Chondrocyte (in vitro differentiated cells): ENCODE results near the gene CBX2. TPM values are rescaled to one million over a fixed set of nuclear protein-coding genes. Genes with fewer than 3 reads are reported as not detected.

Experiments
- DNase-seq: peaks from one replicate; pipeline ENCODE4 v3.0.0; 2021; ENCODE audit warnings: mixed read lengths, low spot score
- H3K27ac Mint-ChIP-seq: one replicate; pipeline ENCODE4 v1.8.0; 2021; ENCODE audit warnings: mild to moderate bottlenecking, moderate library complexity, mixed read lengths; ENCODE audit not compliant: unreplicated experiment
- H3K27me3 Mint-ChIP-seq: 2 replicates; pipeline ENCODE4 v1.8.0; 2021; ENCODE audit warnings: low read depth, mixed read lengths
- H3K36me3 Mint-ChIP-seq: 2 replicates; pipeline ENCODE4 v1.8.0; 2021; ENCODE audit warnings: low read depth, mixed read lengths
- H3K4me1 Mint-ChIP-seq: 2 replicates; pipeline ENCODE4 v1.8.0; 2021; ENCODE audit warnings: low read depth, mild to moderate bottlenecking, mixed read lengths
- H3K4me3 Mint-ChIP-seq: one replicate; pipeline ENCODE4 v1.8.0; 2021; ENCODE audit warnings: mild to moderate bottlenecking, moderate library complexity, mixed read lengths; ENCODE audit not compliant: unreplicated experiment
- H3K9me3 Mint-ChIP-seq: 2 replicates; pipeline ENCODE4 v1.8.0; 2021; ENCODE audit warnings: low read depth, mixed read lengths
- total RNA-seq: library from RNA; stranded (reverse); gene quantifications from 3 replicates; pipeline ENCODE4 v1.2.1, GENCODE V29; 2021
- TF ChIP-seq, protein P1 (sequence below): fragments of 200-600 bp; sonication (generic); IDR thresholded peaks from 2 replicates; pipeline ENCODE4 v1.5.0; 2021; ENCODE audit warnings: antibody characterized with exemption, mild to moderate bottlenecking, moderate library complexity

The CBX2 gene
- total RNA-seq, 1 donor from 2014 or later, result 4.9 TPM

GRCh38 chr17:79824234-79824633 is 46.3 kb downstream of the CBX2 start:
- no peak for DNase-seq
- no peak overlapping the region for H3K4me3 Mint-ChIP-seq
- no peaks in the 10 kb centered on the region for H3K36me3 Mint-ChIP-seq
- H3K27ac Mint-ChIP-seq, result no peak overlapping the region
- H3K4me1 Mint-ChIP-seq, result peaks cover 9% of the 10 kb centered on the region
- peaks cover 6% of the 10 kb centered on the region for H3K27me3 Mint-ChIP-seq
- TF ChIP-seq, protein P1, sequence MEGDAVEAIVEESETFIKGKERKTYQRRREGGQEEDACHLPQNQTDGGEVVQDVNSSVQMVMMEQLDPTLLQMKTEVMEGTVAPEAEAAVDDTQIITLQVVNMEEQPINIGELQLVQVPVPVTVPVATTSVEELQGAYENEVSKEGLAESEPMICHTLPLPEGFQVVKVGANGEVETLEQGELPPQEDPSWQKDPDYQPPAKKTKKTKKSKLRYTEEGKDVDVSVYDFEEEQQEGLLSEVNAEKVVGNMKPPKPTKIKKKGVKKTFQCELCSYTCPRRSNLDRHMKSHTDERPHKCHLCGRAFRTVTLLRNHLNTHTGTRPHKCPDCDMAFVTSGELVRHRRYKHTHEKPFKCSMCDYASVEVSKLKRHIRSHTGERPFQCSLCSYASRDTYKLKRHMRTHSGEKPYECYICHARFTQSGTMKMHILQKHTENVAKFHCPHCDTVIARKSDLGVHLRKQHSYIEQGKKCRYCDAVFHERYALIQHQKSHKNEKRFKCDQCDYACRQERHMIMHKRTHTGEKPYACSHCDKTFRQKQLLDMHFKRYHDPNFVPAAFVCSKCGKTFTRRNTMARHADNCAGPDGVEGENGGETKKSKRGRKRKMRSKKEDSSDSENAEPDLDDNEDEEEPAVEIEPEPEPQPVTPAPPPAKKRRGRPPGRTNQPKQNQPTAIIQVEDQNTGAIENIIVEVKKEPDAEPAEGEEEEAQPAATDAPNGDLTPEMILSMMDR, result no peak
- H3K9me3 Mint-ChIP-seq, result no peaks in the 10 kb centered on the region

GRCh38 chr17:79824893-79825579 is 47.1 kb downstream of the CBX2 start:
- Mint-ChIP-seq H3K36me3 (no peaks in the 10 kb centered on the region), H3K9me3 (no peaks in the 10 kb centered on the region), H3K4me1 (peaks cover 15% of the 10 kb centered on the region), H3K4me3 (no peak overlapping the region), H3K27me3 (peaks cover 4% of the 10 kb centered on the region), H3K27ac (no peak overlapping the region)
- DNase-seq, result no peak
- TF ChIP-seq, protein P1, result no peak

DNA sequence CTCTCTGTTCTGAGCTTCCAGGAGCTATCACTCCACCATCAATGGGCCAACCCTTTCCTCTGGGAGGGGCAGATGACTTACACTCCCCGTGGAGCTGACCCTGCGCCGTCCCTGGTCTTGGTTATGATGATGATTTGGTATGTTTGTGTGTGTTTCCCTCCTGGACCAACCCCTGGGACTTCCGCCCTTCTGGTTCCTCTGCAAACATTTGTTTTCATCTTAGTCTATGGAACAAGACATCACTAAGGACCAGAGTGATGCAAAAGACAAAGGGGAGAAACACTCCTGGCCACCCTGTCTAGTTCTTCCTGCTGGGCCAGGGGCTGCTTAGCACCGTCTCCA is 47.6 kb downstream of the CBX2 start:
- Mint-ChIP-seq H3K27me3 (peaks cover 4% of the 10 kb centered on the region), H3K4me3 (no peak overlapping the region), H3K9me3 (no peaks in the 10 kb centered on the region), H3K27ac (no peak overlapping the region), H3K36me3 (no peaks in the 10 kb centered on the region), H3K4me1 (peaks cover 15% of the 10 kb centered on the region)
- no peak for DNase-seq
- TF ChIP-seq, protein P1, result no peak

GRCh38 chr17:79826204-79826680 is 48.3 kb downstream of the CBX2 start:
- H3K36me3 Mint-ChIP-seq, result no peaks in the 10 kb centered on the region
- H3K27me3 Mint-ChIP-seq, result peaks cover 4% of the 10 kb centered on the region
- H3K27ac Mint-ChIP-seq, result no peak overlapping the region
- H3K4me1 Mint-ChIP-seq, result peaks cover 15% of the 10 kb centered on the region
- TF ChIP-seq, protein P1, result no peak
- no peaks in the 10 kb centered on the region for H3K9me3 Mint-ChIP-seq
- DNase-seq, result no peak
- H3K4me3 Mint-ChIP-seq, result no peak overlapping the region

GRCh38 chr17:79826841-79827578 is 49.1 kb downstream of the CBX2 start:
- Mint-ChIP-seq H3K27me3 (peaks cover 4% of the 10 kb centered on the region), H3K4me3 (no peak overlapping the region), H3K9me3 (no peaks in the 10 kb centered on the region), H3K4me1 (peaks cover 22% of the 10 kb centered on the region), H3K36me3 (no peaks in the 10 kb centered on the region), H3K27ac (no peak overlapping the region)
- TF ChIP-seq, protein P1, result no peak
- no peak for DNase-seq
